ENCODE data around the gene KMT5C.

KMT5C gene

GRCh38 chr19:55373993-55374757 is 34.5 kb downstream of the KMT5C start:
- peak overlapping the region; percentile 52 for H3K4me2 ChIP-seq (ENCODE audit: low read length)
- peaks cover 5% of the 10 kb centered on the region for H3K27me3 ChIP-seq (ENCODE audit: control insufficient read depth, insufficient read depth, low read length)
- H3K4me1 ChIP-seq (ENCODE audit: control insufficient read depth, insufficient read depth, low read length) = peaks cover 25% of the 10 kb centered on the region
- H3K9ac ChIP-seq (ENCODE audit: low read depth, low read length) = no peak overlapping the region
- H3K4me3 ChIP-seq (ENCODE audit: low read length) = no peak overlapping the region
- H3K9me3 ChIP-seq (replicated peaks; ENCODE audit: low read length) = no peaks in the 10 kb centered on the region
- H3K36me3 ChIP-seq (ENCODE audit: insufficient read depth, low read length) = no peaks in the 10 kb centered on the region

GRCh38 chr19:55376241-55376933 is 36.7 kb downstream of the KMT5C start, which contains the start of gene TMEM190:
TMEM190 (plus strand) TSS chr19:55376826; CDS start chr19:55376854, 28 bp downstream.
- Histone ChIP-seq H3K36me3 (ENCODE audit: insufficient read depth, low read length) (no peaks in the 10 kb centered on the region), H3K9me3 (replicated peaks; ENCODE audit: low read length) (no peaks in the 10 kb centered on the region), H3K4me2 (ENCODE audit: low read length) (no peak within 1 kb of the TSS), H3K9ac (ENCODE audit: low read depth, low read length) (no peak within 1 kb of the TSS), H3K27me3 (ENCODE audit: control insufficient read depth, insufficient read depth, low read length) (peaks cover 5% of the 10 kb centered on the region), H3K4me1 (ENCODE audit: control insufficient read depth, insufficient read depth, low read length) (peaks cover 10% of the 10 kb centered on the region), H3K4me3 (ENCODE audit: low read length) (no peak within 1 kb of the TSS)

GRCh38 chr19:55377356-55378131 is 37.9 kb downstream of the KMT5C start:
- no peak overlapping the region for H3K4me3 ChIP-seq (ENCODE audit: low read length)
- peaks cover 10% of the 10 kb centered on the region for H3K4me1 ChIP-seq (ENCODE audit: control insufficient read depth, insufficient read depth, low read length)
- H3K36me3 ChIP-seq (ENCODE audit: insufficient read depth, low read length) = no peaks in the 10 kb centered on the region
- H3K27me3 ChIP-seq (ENCODE audit: control insufficient read depth, insufficient read depth, low read length) = peaks cover 5% of the 10 kb centered on the region
- H3K9ac ChIP-seq (ENCODE audit: low read depth, low read length) = no peak overlapping the region
- no peaks in the 10 kb centered on the region for H3K9me3 ChIP-seq (replicated peaks; ENCODE audit: low read length)
- H3K4me2 ChIP-seq (ENCODE audit: low read length) = no peak overlapping the region

- Histone ChIP-seq H3K9me3 (replicated peaks; ENCODE audit: low read length) (no peaks in the 10 kb centered on the region), H3K4me1 (ENCODE audit: control insufficient read depth, insufficient read depth, low read length) (peaks cover 9% of the 10 kb centered on the region), H3K36me3 (ENCODE audit: insufficient read depth, low read length) (no peaks in the 10 kb centered on the region), H3K27me3 (ENCODE audit: control insufficient read depth, insufficient read depth, low read length) (peaks cover 5% of the 10 kb centered on the region), H3K4me2 (ENCODE audit: low read length) (no peak overlapping the region), H3K4me3 (ENCODE audit: low read length) (no peak overlapping the region), H3K9ac (ENCODE audit: low read depth, low read length) (no peak overlapping the region)
Measured at GRCh38 chr19:55379174-55379573, 39.5 kb downstream of the KMT5C start.

- Histone ChIP-seq H3K4me1 (ENCODE audit: control insufficient read depth, insufficient read depth, low read length) (peaks cover 21% of the 10 kb centered on the region), H3K27me3 (ENCODE audit: control insufficient read depth, insufficient read depth, low read length) (peaks cover 5% of the 10 kb centered on the region), H3K9me3 (replicated peaks; ENCODE audit: low read length) (no peaks in the 10 kb centered on the region), H3K4me2 (ENCODE audit: low read length) (no peak overlapping the region), H3K36me3 (ENCODE audit: insufficient read depth, low read length) (peaks cover 10% of the 10 kb centered on the region), H3K4me3 (ENCODE audit: low read length) (no peak overlapping the region), H3K9ac (ENCODE audit: low read depth, low read length) (no peak overlapping the region)
Measured at GRCh38 chr19:55382013-55382412, 42.3 kb downstream of the KMT5C start.

GRCh38 chr19:55382522-55383054 is 42.9 kb downstream of the KMT5C start:
- Histone ChIP-seq H3K4me1 (ENCODE audit: control insufficient read depth, insufficient read depth, low read length) (peaks cover 26% of the 10 kb centered on the region), H3K9ac (ENCODE audit: low read depth, low read length) (no peak overlapping the region), H3K27me3 (ENCODE audit: control insufficient read depth, insufficient read depth, low read length) (peaks cover 2% of the 10 kb centered on the region), H3K36me3 (ENCODE audit: insufficient read depth, low read length) (peaks cover 16% of the 10 kb centered on the region), H3K9me3 (replicated peaks; ENCODE audit: low read length) (no peaks in the 10 kb centered on the region), H3K4me2 (ENCODE audit: low read length) (no peak overlapping the region), H3K4me3 (ENCODE audit: low read length) (no peak overlapping the region)

- peak overlapping the region; percentile 97 for H3K4me3 ChIP-seq (ENCODE audit: low read length)
- peak overlapping the region; percentile 99 for H3K9ac ChIP-seq (ENCODE audit: low read depth, low read length)
- H3K4me2 ChIP-seq (ENCODE audit: low read length) = peak overlapping the region; percentile 96
- no peaks in the 10 kb centered on the region for H3K27me3 ChIP-seq (ENCODE audit: control insufficient read depth, insufficient read depth, low read length)
- no peaks in the 10 kb centered on the region for H3K9me3 ChIP-seq (replicated peaks; ENCODE audit: low read length)
- H3K36me3 ChIP-seq (ENCODE audit: insufficient read depth, low read length) = peaks cover 25% of the 10 kb centered on the region
- H3K4me1 ChIP-seq (ENCODE audit: control insufficient read depth, insufficient read depth, low read length) = peaks cover 33% of the 10 kb centered on the region
Measured at GRCh38 chr19:55383279-55384130, 43.8 kb downstream of the KMT5C start.

- H3K4me1 ChIP-seq (ENCODE audit: control insufficient read depth, insufficient read depth, low read length) = peaks cover 41% of the 10 kb centered on the region
- H3K27me3 ChIP-seq (ENCODE audit: control insufficient read depth, insufficient read depth, low read length) = no peaks in the 10 kb centered on the region
- no peaks in the 10 kb centered on the region for H3K9me3 ChIP-seq (replicated peaks; ENCODE audit: low read length)
- peak within 1 kb of the TSS; percentile 96 for H3K4me2 ChIP-seq (ENCODE audit: low read length)
- peak within 1 kb of the TSS; percentile 97 for H3K4me3 ChIP-seq (ENCODE audit: low read length)
- peaks cover 33% of the 10 kb centered on the region for H3K36me3 ChIP-seq (ENCODE audit: insufficient read depth, low read length)
- H3K9ac ChIP-seq (ENCODE audit: low read depth, low read length) = peak within 1 kb of the TSS; percentile 99
Measured at GRCh38 chr19:55384131-55384919, 44.6 kb downstream of the KMT5C start, which contains the start of gene TMEM238. TMEM238 (minus strand) TSS chr19:55384292; CDS start chr19:55384259, 33 bp downstream.

- H3K36me3 ChIP-seq (ENCODE audit: insufficient read depth, low read length) = peaks cover 41% of the 10 kb centered on the region
- H3K27me3 ChIP-seq (ENCODE audit: control insufficient read depth, insufficient read depth, low read length) = no peaks in the 10 kb centered on the region
- peaks cover 41% of the 10 kb centered on the region for H3K4me1 ChIP-seq (ENCODE audit: control insufficient read depth, insufficient read depth, low read length)
- H3K9ac ChIP-seq (ENCODE audit: low read depth, low read length) = peak overlapping the region; percentile 99
- H3K4me2 ChIP-seq (ENCODE audit: low read length) = peak overlapping the region; percentile 96
- no peaks in the 10 kb centered on the region for H3K9me3 ChIP-seq (replicated peaks; ENCODE audit: low read length)
- H3K4me3 ChIP-seq (ENCODE audit: low read length) = peak overlapping the region; percentile 97
Measured at GRCh38 chr19:55384920-55385723, 45.4 kb downstream of the KMT5C start.
